GM19035 (cell line): ENCODE measurements around the gene HIRIP3.
"Not testable (repeated sequence)": the region's sequence is repeated elsewhere in the genome, so short reads cannot be mapped to it uniquely, and the experiment has no call there.

ENCODE experiments used
- ATAC-seq: cut with Tn5 transposase; IDR thresholded peaks from one replicate; pipeline ENCODE4 v1.9.1; 2021; ENCODE audit not compliant: unreplicated experiment

HIRIP3 gene

DNA sequence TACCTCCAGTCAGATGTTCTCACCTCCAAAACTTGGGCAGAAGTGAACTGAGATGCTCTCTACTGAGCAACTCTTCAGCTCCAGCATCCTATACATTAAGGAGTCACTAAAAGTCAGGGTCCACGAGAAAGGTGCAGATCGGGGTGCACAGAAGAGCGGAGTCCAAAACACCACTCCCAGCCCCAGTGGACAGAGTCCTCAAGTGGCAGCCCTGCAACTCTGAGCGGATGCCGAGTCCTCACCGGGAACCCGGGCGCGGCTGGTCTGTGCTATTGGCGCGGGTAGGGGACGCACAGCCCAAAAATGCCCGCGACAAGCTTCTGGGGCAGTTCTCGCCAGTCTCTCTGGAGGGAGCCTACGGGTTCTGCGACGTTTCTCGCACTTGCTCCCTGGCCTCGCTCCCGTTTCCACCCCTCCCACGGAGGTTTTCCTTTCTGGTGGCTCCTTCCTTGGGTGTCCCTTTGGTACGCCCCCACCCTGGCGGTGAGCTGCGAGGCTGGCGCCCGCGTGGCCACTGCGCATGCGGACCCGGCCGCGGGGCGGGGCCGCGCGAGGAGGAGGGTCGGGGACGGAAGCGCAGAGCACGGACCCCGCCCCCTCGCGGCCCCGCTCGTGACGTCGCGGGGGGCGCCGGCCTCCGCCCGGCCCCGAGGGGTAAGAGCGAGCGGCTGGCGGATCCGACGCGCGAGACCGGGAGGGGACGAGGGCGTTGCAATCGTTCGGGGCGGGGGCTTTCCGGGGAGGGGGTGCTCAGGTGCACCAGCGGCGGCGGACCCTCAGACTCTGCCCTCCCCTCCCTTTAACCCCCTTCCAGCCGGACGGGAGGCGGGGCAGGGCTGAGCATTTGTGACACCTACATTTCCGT, 33.7 kb downstream of the HIRIP3 start, which contains the start of gene TMEM219:
TSS of gene TMEM219 (plus strand) at position 601 of the 865 bp plus-strand sequence. CDS start 1,065 bp downstream, outside the sequence.
- ATAC-seq, result peak; percentile 83

DNA sequence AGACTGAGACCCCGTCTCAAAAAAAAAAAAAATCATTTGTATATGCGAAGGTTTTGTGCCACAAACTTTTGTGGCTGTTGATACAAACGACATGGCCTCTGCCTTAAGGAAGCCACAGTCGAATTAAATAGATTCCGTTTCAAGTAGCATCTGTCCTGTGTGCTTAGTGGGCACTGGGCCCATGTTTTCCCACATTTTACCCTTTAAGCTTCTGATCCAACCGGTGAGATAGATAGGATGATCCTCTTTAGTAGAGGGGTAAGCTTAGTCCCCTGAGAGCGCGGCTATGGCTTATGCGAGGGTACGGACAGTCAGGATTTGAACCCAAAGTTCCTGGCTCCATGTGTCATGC, 34.3 kb downstream of the HIRIP3 start:
- no peak for ATAC-seq

DNA sequence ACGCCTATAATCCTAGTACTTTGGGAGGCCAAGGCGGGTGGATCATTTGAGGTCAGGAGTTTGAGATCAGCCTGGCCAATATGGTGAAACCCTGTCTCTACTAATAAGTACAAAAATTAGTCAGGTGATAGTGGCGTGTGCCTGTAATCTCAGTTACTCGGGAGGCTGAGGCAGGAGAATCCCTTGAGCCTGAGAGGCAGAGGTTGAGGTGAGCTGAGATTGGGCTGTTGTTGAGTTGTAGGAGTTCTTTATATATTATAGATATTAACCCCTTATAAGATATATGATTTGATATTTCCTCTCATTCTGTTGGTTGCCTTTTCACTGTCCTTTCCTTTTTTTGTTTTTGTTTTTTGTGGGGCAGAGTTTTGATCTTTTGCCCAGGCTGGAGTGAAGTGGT, 35.6 kb downstream of the HIRIP3 start:
- not testable (repeated sequence) for ATAC-seq

DNA sequence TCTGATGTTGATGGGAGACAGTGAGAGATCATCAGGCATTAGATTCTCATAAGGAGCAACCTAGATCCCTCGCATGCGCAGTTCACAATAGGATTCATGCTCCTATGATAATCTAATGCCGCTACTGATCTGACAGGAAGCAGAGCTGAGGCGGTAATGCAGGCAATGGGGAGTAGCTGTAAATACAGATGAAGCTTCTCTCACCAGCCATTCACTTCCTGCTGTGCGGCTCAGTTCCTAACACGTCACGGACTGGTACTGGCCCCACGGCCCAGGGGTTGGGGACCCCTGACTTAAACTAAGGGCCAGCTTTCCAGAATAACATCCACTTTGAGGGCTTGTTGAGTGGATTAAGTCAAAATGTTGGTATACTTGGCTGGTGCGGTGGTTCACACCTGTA, 36.1 kb downstream of the HIRIP3 start:
- no peak for ATAC-seq

DNA sequence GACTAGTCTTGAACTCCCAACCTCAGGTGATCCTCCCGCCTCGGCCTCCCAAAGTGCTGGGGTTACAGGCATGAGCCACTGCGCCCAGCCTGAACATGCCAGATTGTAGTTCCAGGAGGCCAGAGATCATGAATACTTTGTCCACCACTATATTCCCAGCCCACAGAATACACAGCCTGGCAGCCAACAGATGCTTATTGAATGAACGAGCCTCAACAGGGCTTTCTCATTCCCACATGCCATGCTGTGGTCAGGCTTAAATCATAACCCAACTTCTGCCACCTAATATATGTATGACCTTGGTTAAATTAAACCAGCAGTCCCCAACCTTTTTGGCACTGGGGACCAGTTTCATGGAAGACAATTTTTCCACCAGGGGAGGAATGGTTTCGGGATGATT, 36.7 kb downstream of the HIRIP3 start:
- ATAC-seq, result no peak

DNA sequence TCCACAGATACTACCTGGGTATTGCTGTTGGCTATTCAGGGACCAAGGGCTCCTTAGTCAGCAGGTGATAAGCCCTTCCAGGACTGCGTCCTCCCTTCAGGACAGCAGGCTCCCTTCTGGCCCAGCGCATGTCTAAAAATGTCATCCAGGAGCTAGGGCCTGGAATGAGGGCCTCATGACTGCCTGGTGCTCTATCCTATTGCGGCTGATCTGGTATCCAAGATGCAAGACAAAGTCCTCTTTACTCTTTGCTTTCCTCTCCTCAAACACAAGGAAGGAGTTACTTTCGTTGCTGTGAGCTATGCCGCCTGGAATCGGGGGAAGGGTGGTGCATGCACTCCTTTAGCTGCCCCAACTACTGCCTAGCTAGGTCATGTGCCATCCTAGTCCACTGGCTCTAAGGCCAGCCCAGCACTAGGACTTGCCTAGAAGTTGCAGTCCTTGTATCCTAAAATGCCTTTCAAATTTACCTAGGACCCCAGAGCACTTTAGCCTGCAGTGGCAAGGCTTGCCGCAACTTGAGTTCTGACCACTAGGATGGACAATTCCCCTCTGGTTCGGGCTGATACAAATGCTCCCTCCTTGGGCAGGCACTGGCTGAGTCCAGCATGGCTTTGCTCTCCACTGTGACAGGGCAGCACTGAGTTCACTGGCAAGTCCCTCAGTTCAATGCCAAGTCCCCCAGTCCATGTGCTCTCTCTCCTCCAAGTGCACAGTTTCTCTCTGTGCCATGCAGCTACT, 43.6 kb downstream of the HIRIP3 start:
- ATAC-seq, result no peak

DNA sequence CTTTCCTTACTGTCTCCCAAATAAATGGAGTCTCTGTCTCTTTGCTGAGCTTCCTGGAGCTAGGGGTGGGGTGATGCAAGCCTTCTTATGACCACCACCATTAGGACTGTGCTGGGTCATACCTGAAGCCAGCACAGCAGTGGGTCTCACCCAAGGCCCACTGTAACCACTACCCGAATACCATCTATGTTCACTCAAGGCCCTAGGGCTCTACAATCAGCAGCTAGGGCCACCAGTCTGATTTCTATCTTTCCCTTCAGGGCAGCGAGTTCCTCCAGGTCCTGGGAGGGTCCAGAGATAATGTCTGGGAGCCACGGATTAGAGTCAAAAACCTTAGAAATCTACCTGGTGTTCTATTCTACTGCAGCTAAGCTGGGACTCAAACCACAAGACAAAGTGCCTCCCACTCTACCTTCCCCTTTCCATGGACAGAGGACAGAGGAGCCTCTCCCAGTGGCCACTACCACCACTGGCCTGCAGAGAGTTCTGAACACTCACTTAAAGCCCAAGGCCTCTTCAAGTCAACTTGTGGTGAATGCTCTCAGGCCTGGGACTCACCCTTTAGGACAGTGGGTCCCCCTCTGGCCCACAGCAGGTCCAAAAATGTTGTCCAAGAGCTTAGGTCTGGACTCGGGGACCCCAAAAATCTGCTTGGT, 44.5 kb downstream of the HIRIP3 start:
- ATAC-seq, result no peak

DNA sequence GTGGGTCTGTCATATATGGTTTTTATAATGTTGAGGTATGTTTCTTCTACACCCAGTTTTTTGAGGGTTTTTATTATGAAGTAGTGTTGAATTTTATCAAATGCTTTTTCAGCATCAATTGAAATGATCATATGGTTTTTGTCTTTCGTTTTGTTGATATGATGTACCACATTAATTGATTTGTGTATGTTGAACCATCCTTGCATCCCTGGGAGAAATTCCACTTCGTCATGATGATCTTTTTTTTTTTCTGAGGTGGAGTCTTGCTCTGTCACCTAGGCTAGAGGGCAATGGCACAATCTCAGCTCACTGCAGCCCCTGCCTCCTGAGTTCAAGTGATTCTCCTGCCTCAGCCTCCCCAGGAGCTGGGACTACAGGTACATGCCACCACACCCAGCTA, 47.5 kb downstream of the HIRIP3 start:
- no peak for ATAC-seq

DNA sequence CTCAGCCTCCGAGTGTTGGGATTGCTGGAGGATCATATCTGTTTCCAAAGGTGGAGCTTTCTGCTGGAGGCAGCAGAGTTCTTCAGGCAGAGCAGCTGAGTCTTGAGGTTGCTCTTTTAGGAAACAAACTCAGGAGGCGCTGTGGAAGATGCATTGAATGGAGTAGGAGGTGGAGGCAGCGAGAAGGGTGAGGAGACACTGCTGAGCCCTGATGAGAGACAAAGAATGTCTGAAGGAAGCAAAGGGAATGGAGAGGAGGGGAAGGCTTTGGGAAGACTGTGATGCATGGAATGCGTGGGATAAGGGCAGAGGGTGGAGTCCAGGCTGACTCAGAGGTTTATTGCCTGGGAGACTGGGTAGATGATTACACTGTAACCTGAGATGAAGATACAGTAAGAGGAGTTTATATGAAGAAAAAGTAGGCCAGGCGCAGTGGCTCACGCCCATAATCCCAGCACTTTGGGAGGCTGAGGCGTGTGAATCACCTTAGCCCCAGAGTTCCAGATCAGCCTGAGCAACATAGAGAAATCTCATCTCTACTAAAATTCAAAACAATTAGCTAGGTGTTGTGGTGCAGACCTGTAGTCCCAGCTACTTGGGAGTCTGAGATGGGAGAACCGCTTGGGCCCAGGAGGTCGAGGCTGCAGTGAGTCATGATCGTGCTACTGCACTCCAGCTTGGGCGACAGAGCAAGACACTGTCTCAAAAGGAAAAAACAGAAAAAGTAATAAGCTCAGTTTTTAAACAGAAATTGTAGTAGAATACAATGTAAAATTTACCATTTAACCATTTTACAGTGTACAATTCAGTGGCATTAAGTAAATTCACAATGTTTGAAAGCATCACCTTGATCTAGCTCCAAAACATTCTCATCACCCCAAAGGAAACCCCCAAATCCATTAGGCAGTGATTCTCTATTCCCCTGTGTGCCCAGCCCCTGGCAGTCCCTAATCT, 51.3 kb downstream of the HIRIP3 start:
- no peak for ATAC-seq
